Transverse colon (tissue), 4 donors: ENCODE measurements around the gene CISH. TPM values are rescaled to one million over a fixed set of nuclear protein-coding genes. Genes with fewer than 3 reads are reported as not detected.

Experiments
- DNase-seq: peaks from one replicate; pipeline ENCODE4 v3.0.0-alpha.2; 2019
- H3K27ac ChIP-seq, 4 donors: fragments of 200-600 bp; sonication (generic); 2 replicates each; pipeline ENCODE4 v1.5.1; 2016 to 2018; ENCODE audit warnings: inconsistent platforms in 4 of 4
- H3K27me3 ChIP-seq: fragments of 200-600 bp; sonication (generic); 2 replicates; pipeline ENCODE4 v1.5.1; 2017; ENCODE audit warnings: inconsistent platforms
- H3K36me3 ChIP-seq, 4 donors: fragments of 200-600 bp; sonication (generic); 2 replicates each; pipeline ENCODE4 v1.5.1; 2017 to 2019; ENCODE audit warnings: inconsistent platforms in 4 of 4
- H3K4me1 ChIP-seq, 4 donors: fragments of 200-600 bp; sonication (generic); 2 replicates each; pipeline ENCODE4 v1.5.1; 2017 to 2020; ENCODE audit warnings: inconsistent platforms in 4 of 4
- H3K4me3 ChIP-seq, 4 donors: fragments of 200-600 bp; sonication (generic); 1 replicate in 1 of 4; 2 replicates in 3 of 4; pipeline versions ENCODE4 v1.5.1 to v1.6.1; 2017 to 2019; ENCODE audit warnings: inconsistent platforms in 4 of 4
- H3K9me3 ChIP-seq, 2 donors: fragments of 200-600 bp; sonication (generic); 2 replicates each; pipeline ENCODE4 v1.5.1; 2017 to 2019; ENCODE audit warnings: inconsistent platforms in 2 of 2
- EP300 ChIP-seq: sonication (generic); formaldehyde crosslinking; IDR thresholded peaks from one replicate; pipeline ENCODE4 v1.6.1; 2017; ENCODE audit warnings: antibody characterized with exemption, low read depth
- POLR2A ChIP-seq: fragments of 450-650 bp; IDR thresholded peaks from one replicate; pipeline ENCODE4 v1.6.1; 2016; ENCODE audit warnings: antibody characterized with exemption, mild to moderate bottlenecking, moderate library complexity
- POLR2AphosphoS5 ChIP-seq, 3 donors: sonication (generic); formaldehyde crosslinking; IDR thresholded peaks; one replicate each; pipeline ENCODE4 v1.6.1; 2016; ENCODE audit warnings: antibody characterized with exemption in 3 of 3
- WGBS, 2 donors: methylation state at CpG; one replicate each; pipeline ENCODE4 v1.1.5; 2018; ENCODE audit warnings: low coverage in 1 of 2; 5-methylcytosine and 5-hydroxymethylcytosine counted together
- in situ Hi-C, 4 donors: fragments of 200-750 bp; cut with MboI; loops; one replicate each; pipeline versions ENCODE4 v1.15.0 to v1.15.1; 2017; ENCODE audit warnings: low sequenced_read_pairs in 3 of 4, low pct_ligation_motif_present in 1 of 4, low pct_unique_long_range_greater_than_20kb in 1 of 4
- intact Hi-C: fragments of 100-400 bp; cut with DNase I; formaldehyde crosslinking; loops from one replicate; pipeline ENCODE4 v1.15.1; 2023; ENCODE audit warnings: low total_unique reads
- total RNA-seq, 4 donors: library from RNA; depleted of rRNA; stranded (reverse); fragments of >200 nt; gene quantifications; one replicate each; pipeline ENCODE4 v1.1.0, GENCODE V29; 2016
- TF ChIP-seq, protein P1 (sequence below), 5 experiments: fragments of 200-600 bp in 3 of 5; fragments of 450-650 bp in 2 of 5; sonication (generic) in 3 of 5; IDR thresholded peaks; 1 replicate in 2 of 5; 2 replicates in 3 of 5; pipeline ENCODE4 v1.5.1; 2016 to 2017; ENCODE audit warnings: antibody characterized with exemption in 5 of 5, inconsistent platforms in 3 of 5, mild to moderate bottlenecking in 2 of 5, moderate library complexity in 1 of 5

CISH gene
- total RNA-seq, 4 donors from 2014 or later, result 3.0 to 15.9 (median 9.2) TPM

- peaks cover 31 to 73% (median 51%) of the 10 kb centered on the region in 4 donors for H3K4me1 ChIP-seq
- peak; percentile 53 for DNase-seq
Observed at GRCh38 chr3:50602595-50603191, 8.9 kb downstream of the CISH start.

DNA sequence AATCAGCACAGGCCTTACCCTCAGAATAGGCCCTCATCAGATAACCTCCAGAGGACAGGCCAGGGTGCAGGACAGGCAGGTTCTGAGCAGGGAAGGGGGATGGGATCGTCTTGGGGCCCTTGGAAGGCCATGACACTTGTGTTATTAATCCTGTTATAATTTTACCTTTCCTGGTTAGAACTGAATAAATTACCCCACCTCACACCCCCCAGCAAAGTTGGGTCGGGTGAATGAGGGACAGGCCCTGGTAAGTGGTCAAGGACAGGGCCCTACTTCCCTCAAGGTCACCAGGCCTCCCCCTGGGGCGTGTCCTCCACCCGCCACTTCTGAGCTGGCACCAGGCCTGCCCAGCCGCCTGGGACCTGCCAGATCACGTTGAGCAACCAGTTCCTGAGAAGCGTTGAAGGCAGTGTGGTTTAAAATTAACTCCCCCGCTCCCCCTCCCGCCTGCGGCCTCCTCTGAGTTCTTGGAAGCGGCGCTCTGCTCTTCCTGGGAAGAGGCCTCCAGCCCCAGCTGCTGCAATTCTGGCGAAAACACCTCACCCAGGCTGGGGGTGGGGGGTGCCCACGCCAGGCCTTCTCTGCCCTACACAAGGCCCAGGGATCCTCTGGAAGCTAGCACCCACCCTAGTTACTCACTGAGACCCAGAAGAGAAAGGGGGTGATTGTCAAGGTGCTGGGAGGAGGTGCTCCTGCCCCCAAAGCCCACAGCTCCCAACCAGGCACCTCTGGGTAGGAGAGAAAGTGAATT is 10.6 kb downstream of the CISH start:
- WGBS, 2 donors, result 11% methylated on average over 14 of the region's 14 CpGs; no CpG with 5 or more reads in 1 of the 2 donors
- H3K9me3 ChIP-seq, result no peaks in the 10 kb centered on the region
- H3K4me1 ChIP-seq, result peaks cover 31 to 59% (median 45%) of the 10 kb centered on the region in 4 donors
- H3K27ac ChIP-seq, result peak overlapping the region; percentile 91 to 98 (median 94)
- H3K4me3 ChIP-seq, result peak overlapping the region in 1 of 4 donors; percentile 1
- intact Hi-C loops, result no loop called here
- in situ Hi-C loops, result loop anchor here in 2 of 4 donors (25.0 kb wide), 1 partner anchor 786 kb away; the partner anchor contains the start of genes MANF (in 2 of the 2) and RBM15B (in 2 of the 2)
- H3K36me3 ChIP-seq, result no peaks in the 10 kb centered on the region
- no peaks in the 10 kb centered on the region for H3K27me3 ChIP-seq
- peak; percentile 95 for DNase-seq
- TF ChIP-seq POLR2A (peak; percentile 41), POLR2AphosphoS5 (IDR thresholded peaks at IDR 0.05) (peak; percentile 69 to 90 (median 89)), EP300 (peak; percentile 83)
- TF ChIP-seq, protein P1, sequence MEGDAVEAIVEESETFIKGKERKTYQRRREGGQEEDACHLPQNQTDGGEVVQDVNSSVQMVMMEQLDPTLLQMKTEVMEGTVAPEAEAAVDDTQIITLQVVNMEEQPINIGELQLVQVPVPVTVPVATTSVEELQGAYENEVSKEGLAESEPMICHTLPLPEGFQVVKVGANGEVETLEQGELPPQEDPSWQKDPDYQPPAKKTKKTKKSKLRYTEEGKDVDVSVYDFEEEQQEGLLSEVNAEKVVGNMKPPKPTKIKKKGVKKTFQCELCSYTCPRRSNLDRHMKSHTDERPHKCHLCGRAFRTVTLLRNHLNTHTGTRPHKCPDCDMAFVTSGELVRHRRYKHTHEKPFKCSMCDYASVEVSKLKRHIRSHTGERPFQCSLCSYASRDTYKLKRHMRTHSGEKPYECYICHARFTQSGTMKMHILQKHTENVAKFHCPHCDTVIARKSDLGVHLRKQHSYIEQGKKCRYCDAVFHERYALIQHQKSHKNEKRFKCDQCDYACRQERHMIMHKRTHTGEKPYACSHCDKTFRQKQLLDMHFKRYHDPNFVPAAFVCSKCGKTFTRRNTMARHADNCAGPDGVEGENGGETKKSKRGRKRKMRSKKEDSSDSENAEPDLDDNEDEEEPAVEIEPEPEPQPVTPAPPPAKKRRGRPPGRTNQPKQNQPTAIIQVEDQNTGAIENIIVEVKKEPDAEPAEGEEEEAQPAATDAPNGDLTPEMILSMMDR (IDR thresholded peaks at IDR 0.05), result no peak

More at GRCh38 chr3:50602595-50603191, 8.9 kb downstream of the CISH start:
- H3K27ac ChIP-seq, result peak overlapping the region; percentile 91 to 98 (median 94)
- peaks cover 0 to 7% (median 0%) of the 10 kb centered on the region in 4 donors for H3K36me3 ChIP-seq
- TF ChIP-seq, protein P1 (IDR thresholded peaks at IDR 0.05), result no peak
- TF ChIP-seq EP300, result no peak
- TF ChIP-seq POLR2AphosphoS5 (IDR thresholded peaks at IDR 0.05), result no peak
- TF ChIP-seq POLR2A, result no peak
- no peaks in the 10 kb centered on the region for H3K27me3 ChIP-seq
- H3K4me3 ChIP-seq, result no peak overlapping the region
- intact Hi-C loops, result no loop called here
- WGBS, 2 donors, result 33 to 68% methylated on average over 1 to 9 of the region's 9 CpGs
- in situ Hi-C loops, result loop anchor here in 2 of 4 donors (25.0 kb wide), 1 partner anchor 785 kb away; the partner anchor contains the start of genes MANF (in 2 of the 2) and RBM15B (in 2 of the 2)
- no peaks in the 10 kb centered on the region for H3K9me3 ChIP-seq

DNA sequence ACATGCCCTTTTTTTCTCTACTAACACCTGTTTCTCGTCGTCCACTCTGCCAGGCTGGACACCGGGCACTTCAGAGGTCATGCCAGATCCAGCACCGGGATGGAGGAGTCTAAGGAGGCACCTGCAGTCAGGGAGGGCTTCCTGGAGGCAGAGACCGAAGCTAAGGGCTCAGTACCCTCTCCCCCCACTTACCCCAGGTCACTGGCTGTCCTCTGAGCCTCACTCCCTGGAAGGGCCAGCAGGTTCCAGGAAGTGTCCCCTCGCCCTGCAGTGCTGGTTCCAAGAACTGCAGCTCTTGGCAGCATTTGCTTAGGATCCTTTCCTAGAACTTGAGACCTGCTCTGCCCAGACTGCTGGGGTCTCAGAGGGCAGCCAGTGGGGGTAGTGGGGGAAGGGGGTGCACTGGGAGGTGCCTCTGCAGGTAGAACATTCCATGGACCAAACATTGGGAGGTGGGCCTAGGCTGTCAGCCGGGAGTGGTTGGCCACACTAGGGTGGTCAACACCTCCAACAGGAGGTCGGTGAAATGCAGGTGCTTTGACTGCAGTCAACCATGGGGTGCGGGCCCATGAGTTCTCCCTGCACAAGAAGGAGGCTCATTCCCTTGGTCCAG is 11.3 kb downstream of the CISH start:
- no peaks in the 10 kb centered on the region for H3K9me3 ChIP-seq
- peaks cover 31 to 54% (median 44%) of the 10 kb centered on the region in 4 donors for H3K4me1 ChIP-seq
- DNase-seq, result no peak
- intact Hi-C loops (no loop called here), in situ Hi-C loops (loop anchor here in 2 of 4 donors (25.0 kb wide), 1 partner anchor 787 kb away; the partner anchor contains the start of genes MANF (in 2 of the 2) and RBM15B (in 2 of the 2))
- 70 to 76% methylated on average over 2 to 9 of the region's 9 CpGs for WGBS, 2 donors
- no peaks in the 10 kb centered on the region for H3K36me3 ChIP-seq
- TF ChIP-seq, protein P1 (IDR thresholded peaks at IDR 0.05), result no peak
- TF ChIP-seq POLR2AphosphoS5 (IDR thresholded peaks at IDR 0.05) (no peak), EP300 (no peak), POLR2A (no peak)
- peak overlapping the region; percentile 91 to 98 (median 94) for H3K27ac ChIP-seq
- H3K4me3 ChIP-seq, result no peak overlapping the region
- H3K27me3 ChIP-seq, result no peaks in the 10 kb centered on the region
